Measurements from ENCODE around the gene VSX1.

GRCh38 chr20:25044660-25045342 lies 37.1 kb downstream of the VSX1 start:
- TF ChIP-seq POLR2AphosphoS5 (IDR thresholded peaks at IDR 0.05; ENCODE audit: insufficient read depth in 1 of 2, low read depth in 1 of 2), result no peak
- TF ChIP-seq CTCF (IDR thresholded peaks at IDR 0.05), result no peak
- no peak for TF ChIP-seq POLR2A (IDR thresholded peaks at IDR 0.05)
